A549 (cell line): ENCODE measurements around the gene CENPU.

Source experiments
- CEBPB ChIP-seq, 2 experiments: fragments of >200 bp in 1 of 2; sonication (Bioruptor Twin) in 1 of 2; formaldehyde crosslinking in 1 of 2; IDR thresholded peaks; 2 replicates each; pipeline ENCODE4 v1.6.1; 2012 to 2016
- CHD4 ChIP-seq: fragments of 200-600 bp; sonication (generic); IDR thresholded peaks from 2 replicates; pipeline ENCODE4 v1.6.1; 2016; ENCODE audit warnings: antibody characterized with exemption, mild to moderate bottlenecking, borderline replicate concordance
- EP300 ChIP-seq, 2 experiments: fragments of >200 bp; sonication (Bioruptor Twin); formaldehyde crosslinking; IDR thresholded peaks; 2 replicates in 1 of 2; 3 replicates in 1 of 2; pipeline ENCODE4 v1.6.1; 2016 to 2017
- HDAC2 ChIP-seq: fragments of 200-600 bp; sonication (generic); IDR thresholded peaks from 2 replicates; pipeline ENCODE4 v1.6.1; 2016
- JUN ChIP-seq, 2 experiments: fragments of >200 bp; sonication (Bioruptor Twin); formaldehyde crosslinking; IDR thresholded peaks; 2 replicates in 1 of 2; 3 replicates in 1 of 2; pipeline ENCODE4 v1.6.1; 2016 to 2017
- RARB ChIP-seq: fragments of 250-450 bp; sonication (Bioruptor Pico); IDR thresholded peaks from 2 replicates; pipeline ENCODE4 v1.8.0; 2021; ENCODE audit warnings: mild to moderate bottlenecking, moderate library complexity
- RCOR1 ChIP-seq: fragments of 150-350 bp; IDR thresholded peaks from 2 replicates; pipeline ENCODE4 v1.6.1; 2014; ENCODE audit warnings: antibody characterized with exemption, low read length, low read depth
- TP53 ChIP-seq: fragments of 250-450 bp; sonication (Bioruptor Pico); IDR thresholded peaks from 2 replicates; pipeline ENCODE4 v1.5.0; 2021; ENCODE audit warnings: mild to moderate bottlenecking, moderate library complexity
- TF ChIP-seq, protein P1 (sequence below): fragments of >200 bp; sonication (Bioruptor Twin); formaldehyde crosslinking; IDR thresholded peaks from 3 replicates; pipeline ENCODE4 v1.5.1; 2016
- TF ChIP-seq, protein P2 (sequence below): IDR thresholded peaks from 2 replicates; pipeline ENCODE4 v1.6.1; 2012

DNA sequence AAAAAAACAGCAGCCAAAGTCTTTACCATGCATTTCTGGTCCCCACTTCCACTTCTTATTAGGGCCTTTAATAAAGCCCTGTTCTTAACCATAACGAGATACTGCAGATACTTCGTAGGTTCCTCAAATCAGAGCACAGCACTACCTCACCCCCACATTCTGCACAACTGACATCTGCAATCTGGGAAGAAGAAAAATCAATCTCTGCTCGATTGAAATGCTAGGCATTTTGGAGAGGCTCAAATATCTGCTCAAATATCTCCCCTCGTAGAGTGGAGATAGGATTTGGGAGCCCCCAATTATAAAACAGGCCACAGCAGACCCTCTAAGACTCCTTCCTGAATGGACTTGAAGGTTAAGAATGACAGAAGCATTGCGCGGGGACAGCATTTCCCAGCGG is 40.3 kb upstream of the CENPU start:
- no peak for TF ChIP-seq RCOR1
- TF ChIP-seq TP53 (CRISPR knock-in tag): no peak
- TF ChIP-seq EP300 (IDR thresholded peaks at IDR 0.05): no peak
- TF ChIP-seq, protein P1, sequence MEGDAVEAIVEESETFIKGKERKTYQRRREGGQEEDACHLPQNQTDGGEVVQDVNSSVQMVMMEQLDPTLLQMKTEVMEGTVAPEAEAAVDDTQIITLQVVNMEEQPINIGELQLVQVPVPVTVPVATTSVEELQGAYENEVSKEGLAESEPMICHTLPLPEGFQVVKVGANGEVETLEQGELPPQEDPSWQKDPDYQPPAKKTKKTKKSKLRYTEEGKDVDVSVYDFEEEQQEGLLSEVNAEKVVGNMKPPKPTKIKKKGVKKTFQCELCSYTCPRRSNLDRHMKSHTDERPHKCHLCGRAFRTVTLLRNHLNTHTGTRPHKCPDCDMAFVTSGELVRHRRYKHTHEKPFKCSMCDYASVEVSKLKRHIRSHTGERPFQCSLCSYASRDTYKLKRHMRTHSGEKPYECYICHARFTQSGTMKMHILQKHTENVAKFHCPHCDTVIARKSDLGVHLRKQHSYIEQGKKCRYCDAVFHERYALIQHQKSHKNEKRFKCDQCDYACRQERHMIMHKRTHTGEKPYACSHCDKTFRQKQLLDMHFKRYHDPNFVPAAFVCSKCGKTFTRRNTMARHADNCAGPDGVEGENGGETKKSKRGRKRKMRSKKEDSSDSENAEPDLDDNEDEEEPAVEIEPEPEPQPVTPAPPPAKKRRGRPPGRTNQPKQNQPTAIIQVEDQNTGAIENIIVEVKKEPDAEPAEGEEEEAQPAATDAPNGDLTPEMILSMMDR: no peak
- no peak for TF ChIP-seq JUN (IDR thresholded peaks at IDR 0.05)
- no peak for TF ChIP-seq HDAC2
- TF ChIP-seq CHD4: no peak
- TF ChIP-seq RARB (CRISPR knock-in tag): no peak
- TF ChIP-seq CEBPB (IDR thresholded peaks at IDR 0.05): no peak
- TF ChIP-seq, protein P2, sequence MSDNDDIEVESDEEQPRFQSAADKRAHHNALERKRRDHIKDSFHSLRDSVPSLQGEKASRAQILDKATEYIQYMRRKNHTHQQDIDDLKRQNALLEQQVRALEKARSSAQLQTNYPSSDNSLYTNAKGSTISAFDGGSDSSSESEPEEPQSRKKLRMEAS: no peak
